ENCODE results near the gene KCTD10.

The KCTD10 gene

DNA sequence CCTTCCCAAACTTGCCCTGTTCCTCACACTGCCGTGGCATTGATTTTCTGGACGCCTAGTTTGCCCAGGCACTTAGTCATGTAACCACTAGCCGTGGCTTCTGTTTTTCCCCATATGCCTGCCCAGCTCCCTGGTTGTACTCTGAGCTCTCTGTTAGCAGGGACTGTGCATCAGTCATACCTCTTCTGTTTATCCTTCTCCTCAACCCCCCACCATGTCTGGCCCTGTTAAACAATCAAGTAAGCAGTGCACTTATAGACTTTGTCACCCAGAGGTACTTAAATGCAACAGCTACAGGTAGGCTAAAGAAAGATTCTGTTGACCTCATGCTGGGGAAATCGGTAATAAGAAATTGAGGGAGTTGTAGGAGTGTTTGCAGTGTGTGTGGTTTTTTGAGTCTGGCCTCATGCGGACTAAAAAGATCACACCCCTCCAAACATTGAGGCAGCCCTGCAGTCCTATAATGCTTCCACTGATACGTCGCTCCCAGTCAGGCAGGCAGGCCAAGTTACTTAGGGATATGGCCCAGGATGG, 17.3 kb upstream of the KCTD10 start:
- DNase-seq (ENCODE audit: low read depth, low spot score), result no peak

DNA sequence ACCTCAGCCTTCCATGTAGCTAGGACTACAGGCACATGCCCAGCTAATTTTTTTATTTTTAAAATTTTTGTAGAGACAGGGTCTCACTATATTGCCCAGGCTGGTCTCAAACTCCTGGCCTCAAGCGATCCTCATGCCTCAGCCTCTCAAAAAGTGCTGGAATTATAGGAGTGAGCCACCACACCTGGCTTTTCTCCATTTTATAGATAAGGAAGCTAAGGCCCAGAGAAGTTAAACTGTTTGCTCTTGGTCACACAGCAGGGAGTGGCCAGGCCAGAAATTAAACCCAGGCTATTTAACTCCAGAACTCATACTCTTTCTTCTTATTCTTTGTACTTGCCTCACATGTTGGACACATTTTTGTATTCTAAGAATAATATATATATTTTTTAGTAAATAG, 16.8 kb upstream of the KCTD10 start:
- no peak for DNase-seq (ENCODE audit: low read depth, low spot score)

DNA sequence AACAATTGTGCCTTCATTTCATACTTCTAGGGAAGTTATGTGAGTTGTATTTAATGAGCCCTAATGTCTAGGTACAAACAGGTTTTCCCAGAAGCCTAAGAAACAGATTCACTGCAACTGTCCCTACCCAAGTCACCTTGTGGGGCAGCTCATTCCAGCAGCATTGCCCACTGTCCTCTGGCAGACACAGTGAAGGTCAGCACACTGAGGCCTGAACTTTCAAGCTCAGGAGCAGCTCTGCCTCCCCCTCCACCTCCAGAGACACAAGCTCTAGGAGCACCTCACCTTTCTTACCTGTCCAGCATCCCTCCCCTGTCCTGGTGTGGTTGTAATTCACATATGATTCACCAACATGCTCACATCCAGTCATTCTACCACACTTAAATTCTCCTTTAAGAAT, 16.0 kb upstream of the KCTD10 start:
- DNase-seq (ENCODE audit: low read depth, low spot score), result no peak

DNA sequence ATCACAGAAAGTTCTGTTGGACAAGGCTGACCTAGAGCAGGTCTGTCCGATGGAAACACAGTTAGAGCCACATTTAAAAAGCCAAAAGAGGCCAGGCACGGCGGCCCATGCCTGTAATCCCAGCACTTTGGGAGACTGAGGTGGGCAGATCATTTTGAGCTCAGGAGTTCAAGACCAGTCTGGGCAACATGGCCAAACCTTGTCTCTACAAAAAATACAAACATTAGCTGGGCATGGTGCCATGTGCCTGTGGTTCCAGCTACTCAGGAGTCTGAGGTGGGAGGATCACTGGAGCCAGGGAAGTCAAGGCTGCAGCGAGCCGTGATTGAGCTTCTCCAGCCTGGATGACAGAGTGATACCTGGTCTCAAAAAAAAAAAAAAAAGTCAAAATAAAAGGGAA, 15.3 kb upstream of the KCTD10 start:
- DNase-seq (ENCODE audit: low read depth, low spot score), result no peak

DNA sequence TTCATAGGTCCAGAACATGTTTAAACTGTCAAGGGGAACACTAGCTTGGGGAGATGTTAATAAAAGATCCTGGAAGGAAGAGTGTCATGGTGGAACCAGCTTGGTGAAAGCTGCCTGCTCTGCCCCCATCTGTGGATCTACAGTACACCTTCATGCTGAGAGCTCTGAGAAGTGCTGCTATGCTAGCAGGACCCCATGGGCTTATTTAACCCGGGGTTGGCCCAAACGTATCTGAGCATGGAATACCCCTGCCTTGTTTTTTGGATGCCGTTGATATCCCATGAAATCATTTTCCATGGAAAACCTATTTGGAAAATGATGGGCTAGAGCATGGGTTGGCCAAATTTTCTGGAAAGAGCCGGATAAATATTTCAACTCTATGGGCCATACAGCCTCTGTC, 14.6 kb upstream of the KCTD10 start:
- DNase-seq (ENCODE audit: low read depth, low spot score), result no peak

DNA sequence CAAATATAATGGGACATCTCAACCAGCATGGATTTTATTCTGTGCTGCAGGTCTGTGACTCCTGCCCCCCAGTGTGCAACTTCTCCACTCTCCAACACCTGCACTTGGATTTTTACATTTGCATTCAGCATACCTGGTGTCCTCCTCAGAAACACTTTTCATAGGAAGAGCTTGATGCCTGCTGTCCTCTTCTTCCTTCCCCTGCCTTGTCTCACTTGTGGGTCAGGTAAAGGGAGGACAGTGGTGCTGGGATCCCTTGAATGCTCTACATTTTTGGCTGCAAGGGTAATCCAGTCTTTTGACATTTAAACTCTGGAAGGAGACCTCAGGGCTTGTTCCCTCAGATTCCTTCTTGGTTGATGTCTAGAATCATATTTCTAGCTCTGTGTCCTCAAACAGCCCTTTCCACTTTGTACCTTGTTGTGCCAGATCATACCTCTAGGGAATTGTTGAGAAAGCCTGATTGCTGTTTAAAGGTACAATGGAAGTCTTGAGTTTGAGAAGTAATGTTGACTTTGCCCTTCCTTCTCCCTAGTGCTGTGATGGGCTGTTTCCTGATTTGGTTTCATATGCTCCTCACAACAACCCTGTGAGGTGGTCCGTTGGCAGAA, 13.0 kb upstream of the KCTD10 start:
- DNase-seq (ENCODE audit: low read depth, low spot score), result no peak

DNA sequence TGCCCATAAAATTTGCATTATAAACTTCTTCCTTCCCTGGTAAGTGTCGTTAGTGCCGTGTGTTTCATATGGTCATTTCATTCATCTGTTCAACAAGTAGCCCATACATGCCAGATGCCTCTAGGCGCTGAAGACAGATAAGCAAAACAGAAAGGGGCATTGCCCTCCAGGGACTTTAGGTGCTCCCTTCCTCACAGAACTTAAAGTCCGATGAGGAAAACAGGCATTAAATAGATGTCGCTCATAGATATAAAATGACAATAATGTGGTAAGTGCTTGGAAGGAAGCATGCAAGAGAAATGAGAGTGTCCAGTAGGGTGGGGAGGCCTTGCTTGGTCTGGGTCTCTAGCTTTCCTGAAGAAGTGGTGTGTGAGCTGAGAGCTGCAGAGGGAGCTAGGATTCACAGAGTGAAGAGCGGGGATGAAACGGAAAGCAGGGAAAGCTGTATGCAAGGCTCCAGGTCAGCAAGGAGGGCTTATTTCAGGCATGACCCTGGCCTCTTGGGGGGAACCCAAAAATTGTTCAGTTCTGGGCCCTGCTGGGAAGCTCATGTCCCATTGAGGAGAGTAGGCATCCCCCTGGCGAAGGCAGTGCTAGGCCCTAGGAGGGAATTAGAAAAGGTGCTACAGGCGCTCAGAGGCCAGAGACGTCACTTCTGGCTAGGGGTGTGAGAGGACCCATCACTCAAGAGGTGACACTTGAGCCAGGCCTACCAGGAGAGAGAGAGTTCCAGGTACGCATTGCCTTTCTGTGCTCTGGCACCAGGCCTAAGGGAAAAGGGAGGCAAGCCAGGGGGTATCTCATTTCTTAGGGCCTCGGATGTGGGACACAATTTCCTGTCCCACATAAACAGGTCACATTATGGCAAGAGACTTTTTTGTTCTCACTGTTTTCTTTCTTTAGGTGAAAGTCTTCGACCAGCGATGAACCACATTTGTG, 12.2 kb upstream of the KCTD10 start:
- DNase-seq (ENCODE audit: low read depth, low spot score), result no peak

DNA sequence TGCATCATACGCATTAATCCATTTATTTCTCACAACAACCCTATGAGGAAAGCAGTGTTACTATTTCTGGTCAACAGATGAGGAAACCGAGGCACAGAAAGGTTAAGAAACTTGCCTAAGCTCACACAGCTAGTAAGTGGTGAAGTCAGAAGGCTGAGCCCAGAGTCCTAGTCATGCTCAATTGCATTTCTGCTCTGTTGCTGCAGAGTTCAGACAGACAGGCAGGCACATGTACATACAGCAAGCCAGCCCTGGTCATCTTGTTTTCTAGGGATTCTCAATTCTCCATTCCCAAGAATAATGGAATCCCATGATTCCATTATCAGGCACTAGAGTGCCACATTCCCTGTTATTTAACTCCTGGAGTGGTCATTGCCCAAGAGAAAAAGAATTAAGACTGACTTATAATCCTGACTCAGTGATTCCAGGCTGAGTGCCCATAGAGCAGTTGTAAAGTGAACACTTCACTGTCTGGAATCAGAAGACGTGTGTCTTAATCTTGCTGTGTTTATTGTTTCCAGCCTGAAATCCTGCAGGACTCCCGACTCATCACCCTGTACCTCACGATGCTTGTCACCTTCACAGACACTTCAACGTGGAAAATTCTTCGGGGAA, 11.1 kb upstream of the KCTD10 start:
- DNase-seq (ENCODE audit: low read depth, low spot score), result no peak

DNA sequence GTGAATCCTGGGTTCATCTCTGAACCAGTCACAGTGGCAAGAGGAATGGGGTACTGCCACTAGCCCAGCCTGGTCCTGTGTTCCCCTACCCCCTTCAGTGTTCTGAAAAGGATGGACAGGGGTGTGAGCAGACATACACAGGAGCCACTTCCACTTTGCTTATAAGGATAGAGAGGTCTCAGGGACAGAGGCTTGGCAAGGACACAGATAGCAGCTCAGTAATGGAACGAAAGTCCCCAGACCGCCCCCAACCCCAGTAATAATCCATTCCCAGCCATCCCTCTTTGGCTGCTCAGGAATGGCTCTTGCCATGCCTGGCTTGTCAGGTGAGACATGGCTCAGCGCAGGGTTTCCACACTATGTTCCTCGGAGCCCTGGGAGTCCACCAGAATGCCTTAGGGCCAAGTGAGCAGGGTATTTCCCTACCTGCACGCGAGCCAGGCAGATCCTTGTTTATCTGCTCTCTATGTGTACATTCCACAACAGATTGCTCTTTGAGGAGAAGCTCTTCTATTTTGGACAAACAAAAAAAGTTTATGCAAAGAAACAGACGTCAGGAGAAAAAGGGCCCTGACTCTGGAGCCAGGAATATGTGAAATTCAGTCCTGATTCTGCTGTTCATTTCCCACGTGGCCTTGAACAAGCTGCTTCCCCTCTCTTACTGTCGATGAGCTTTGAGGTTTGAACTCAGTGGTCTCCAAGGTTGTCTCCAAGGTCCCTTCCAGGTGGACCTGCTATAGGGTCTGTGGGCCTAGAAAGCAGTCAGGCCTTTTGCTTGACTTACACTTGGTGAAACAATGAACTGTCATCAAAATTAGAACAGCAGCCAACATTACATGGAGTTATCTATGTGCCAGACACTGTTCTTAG, 10.3 kb upstream of the KCTD10 start:
- DNase-seq (ENCODE audit: low read depth, low spot score), result no peak

DNA sequence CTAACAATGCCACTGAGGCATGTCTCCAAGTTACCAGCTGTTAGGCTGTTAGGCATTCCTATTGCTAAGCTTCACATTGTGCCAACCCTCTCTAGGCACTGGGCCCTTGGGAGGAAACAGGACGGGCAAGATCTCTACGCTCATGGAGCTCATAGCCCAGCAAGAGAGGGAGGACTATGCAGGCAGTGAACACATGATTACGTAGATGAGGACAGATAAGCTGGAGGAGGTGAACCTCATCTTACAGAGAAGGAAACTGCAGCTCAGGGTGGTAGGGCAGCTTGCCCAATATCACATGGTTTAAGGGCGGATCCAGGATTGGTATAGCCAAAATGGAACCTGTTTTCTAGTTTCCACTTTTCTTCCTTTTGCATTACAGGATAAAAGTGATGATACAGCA, 8.1 kb upstream of the KCTD10 start:
- DNase-seq (ENCODE audit: low read depth, low spot score), result no peak

DNA sequence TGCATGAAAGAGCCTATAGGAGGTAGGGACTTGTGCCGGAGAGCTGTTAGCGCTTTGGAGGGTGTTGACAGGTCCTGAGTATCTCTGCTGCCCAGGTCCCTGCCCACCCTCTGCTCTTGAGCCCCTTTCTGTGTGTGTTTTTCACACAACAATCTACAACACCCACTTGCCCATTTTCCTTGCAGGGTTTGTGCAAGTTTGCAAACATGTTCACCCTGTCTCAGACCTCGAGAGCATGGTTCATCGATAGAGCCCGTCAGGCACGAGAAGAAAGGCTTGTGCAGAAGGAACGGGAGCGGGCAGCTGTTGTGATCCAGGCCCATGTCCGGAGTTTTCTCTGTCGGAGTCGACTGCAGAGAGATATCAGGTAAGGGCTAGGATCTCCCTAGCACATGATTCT, 6.2 kb upstream of the KCTD10 start:
- no peak for DNase-seq (ENCODE audit: low read depth, low spot score)

DNA sequence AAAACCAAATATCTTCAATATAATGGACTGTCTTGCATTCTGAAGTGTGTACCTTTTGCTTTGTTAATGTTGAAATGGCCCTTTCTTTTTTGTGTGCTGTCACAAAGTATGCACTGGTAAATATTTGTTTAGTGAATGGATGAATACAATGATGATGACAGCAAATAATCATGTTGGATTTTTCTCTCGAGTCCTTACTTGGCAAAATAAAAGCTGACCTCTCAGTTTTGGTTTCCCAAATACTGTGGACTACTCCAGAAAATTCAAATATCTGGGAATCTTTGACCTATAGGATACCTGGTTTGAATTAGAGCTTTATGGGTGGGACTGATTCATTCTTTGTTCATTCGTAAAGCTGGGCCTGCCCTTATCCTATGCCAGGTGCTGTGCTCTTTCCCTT, 5.8 kb upstream of the KCTD10 start:
- no peak for DNase-seq (ENCODE audit: low read depth, low spot score)

DNA sequence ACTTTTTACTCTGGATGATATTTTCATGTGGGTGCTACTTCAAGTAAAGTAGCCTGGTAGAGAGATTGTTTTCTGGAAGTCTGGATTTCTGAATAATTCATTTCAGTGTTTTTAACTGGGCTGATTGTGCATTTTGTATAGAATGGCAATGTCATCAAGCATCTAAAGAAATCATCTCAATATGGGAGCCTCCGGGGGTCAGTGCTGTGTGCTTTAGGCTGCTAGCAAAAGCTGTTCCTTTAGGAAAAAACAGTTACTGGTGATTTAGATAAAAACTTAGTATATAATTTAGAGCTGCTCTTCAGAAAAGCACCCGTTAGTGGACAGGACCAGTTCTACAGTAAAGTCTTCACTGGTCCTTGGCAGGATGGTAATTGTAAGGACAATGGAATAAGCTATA, 5.4 kb upstream of the KCTD10 start:
- DNase-seq (ENCODE audit: low read depth, low spot score), result no peak

DNA sequence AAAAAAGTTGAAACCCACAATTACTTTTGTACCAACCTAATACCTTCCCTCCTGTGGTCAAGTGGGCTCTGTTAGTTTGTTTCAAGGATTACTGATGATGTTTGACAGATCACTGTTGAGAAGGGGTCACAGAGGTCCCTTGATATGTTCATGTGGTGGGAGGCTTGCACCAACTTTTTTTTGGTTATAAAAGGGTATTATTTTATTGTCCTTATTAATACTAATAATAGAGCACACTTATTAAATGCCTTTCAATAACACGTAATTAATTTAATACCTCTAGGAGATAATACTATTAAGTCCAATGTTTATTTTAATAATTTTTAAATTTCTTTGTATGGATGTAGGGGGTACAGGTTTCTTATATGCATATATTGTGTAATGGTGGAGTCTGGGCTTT, 4.8 kb upstream of the KCTD10 start:
- DNase-seq (ENCODE audit: low read depth, low spot score), result no peak

DNA sequence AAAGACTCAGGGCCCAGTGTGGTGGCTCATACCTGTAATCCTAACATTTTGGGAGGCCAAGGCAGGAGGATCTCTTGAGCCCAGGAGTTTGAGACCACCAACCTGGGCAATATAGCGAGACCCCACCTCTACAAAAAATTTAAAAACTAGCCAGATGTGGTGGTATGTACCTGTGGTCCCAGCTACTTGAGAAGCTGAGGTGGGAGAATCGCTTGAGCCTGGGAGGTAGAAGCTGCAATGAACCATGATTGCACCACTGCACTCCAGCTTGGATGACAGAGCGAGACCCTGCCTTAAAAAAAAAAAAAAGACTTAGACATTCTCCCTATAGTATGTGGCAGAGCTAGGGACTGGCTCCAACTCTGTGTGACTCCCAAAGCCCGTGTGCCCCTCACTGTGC, 3.3 kb upstream of the KCTD10 start:
- DNase-seq (ENCODE audit: low read depth, low spot score), result no peak

DNA sequence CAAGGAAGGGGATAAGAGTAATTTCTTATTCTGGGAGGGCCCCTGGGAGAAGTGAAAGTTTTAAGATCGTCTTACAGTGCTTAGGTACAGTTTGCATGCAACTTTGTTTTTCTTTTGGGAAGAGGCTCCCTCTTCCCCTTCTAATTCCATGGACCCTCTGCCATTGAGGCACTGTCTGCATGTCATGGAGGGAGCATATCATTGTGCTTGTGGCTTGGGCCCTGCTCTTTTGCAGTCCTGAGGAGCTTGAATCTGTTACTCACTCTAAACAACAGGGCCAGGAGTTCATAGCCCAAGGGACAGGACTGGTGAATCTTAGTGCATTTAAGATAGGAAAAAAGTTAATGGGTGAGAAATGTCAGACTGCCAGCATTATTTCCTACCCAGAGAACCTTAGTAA, 2.7 kb upstream of the KCTD10 start:
- DNase-seq (ENCODE audit: low read depth, low spot score), result no peak

DNA sequence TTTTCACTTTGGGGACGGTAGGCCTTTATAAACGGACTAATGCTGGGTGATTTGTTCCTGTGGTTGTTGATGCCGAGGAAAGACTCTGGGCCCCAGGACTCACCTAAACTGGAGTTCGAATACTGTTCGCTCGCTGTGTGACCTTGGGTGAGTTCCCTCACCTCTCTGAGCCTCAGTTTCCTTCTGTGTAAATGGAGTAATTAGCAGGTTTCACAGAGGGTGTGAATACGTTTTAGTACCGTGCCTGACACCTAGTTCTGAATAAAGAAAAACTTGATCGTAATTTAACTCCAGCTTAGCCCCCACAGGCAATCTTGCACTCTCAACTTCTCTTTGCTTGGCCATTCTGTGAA, 839 bp upstream of the KCTD10 start:
- DNase-seq (ENCODE audit: low read depth, low spot score), result no peak

DNA sequence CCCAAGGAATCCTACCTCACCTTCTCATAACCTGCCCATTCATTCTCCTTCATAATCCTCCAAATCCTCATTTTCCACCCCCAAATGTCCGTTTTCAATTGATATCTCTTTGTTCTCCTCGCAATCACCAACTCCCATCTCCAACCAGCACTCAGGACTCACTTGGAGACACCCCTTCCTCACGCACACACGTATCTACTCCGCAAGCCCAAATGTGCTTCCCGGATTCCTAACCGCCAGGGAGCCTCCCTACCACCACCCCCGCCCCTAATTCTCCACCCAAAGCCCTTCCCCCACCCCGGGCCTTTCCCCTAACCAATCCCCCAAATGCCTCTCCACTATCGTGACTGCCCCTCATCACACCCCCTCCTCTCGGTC, 304 bp downstream of the KCTD10 start:
- DNase-seq (ENCODE audit: low read depth, low spot score), result no peak

DNA sequence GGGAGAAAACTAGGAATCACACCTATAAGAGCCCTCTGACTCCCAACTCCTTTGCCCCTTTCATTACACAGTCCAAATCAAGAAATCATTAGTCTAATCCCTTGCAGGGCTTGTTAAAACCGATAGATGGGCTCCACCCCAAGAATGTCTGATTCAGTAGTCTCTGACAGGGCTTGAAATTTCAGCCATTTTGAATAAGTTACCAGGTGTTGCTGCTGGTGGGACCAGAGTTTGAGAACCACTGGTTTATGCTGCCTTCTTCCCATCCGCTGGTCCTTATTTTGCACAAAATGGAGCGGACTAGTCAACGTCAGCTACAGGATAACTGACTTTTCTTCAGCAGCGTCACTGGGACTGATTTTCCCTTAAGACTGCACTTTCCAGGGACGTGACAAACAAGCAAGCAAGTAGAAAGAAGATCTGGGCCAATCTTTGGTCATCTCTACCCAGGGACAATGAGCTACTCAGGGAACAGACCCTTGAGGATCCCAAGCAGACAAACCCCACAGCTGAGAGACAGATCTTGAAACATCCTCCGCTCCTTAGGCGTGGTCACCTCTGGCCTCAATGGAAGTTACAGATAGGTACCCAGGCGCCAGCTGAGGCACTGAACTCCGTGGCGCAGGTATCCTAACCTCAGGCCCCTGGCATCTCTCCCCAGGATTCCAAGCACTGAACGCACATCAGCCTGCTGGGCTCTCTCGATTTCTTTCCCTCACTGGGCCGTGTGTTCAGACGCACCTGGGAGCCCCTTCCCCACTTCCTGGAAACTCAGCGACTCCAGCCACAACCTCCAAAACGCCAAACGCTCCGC, 900 bp downstream of the KCTD10 start:
- no peak for DNase-seq (ENCODE audit: low read depth, low spot score)

DNA sequence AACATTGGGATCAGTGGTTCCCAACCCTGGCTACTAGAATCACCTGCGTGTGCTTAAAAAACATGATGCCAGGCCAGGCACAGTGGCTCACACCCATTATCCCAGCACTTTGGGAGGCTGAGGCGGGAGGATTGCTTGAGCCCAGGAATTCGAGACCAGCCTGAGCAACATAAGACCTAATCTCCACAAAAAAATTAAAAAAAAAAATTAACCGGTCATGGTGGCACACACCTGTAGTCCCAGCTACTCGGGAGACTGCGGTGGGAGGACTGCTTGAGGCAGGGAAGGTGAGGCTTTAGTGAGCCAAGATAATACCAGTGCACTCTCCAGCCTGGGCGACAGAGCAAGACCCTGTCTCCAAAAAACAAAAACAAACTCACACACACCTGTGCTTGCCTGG, 2.0 kb downstream of the KCTD10 start:
- no peak for DNase-seq (ENCODE audit: low read depth, low spot score)
